Right lobe of liver (tissue), 4 donors: ENCODE measurements around the gene FMN2.

Experiments used
- CTCF ChIP-seq, 4 donors: fragments of 200-600 bp in 3 of 4; fragments of 450-650 bp in 1 of 4; IDR thresholded peaks; one replicate each; pipeline versions ENCODE4 v1.5.1 to v1.8.0; 2016 to 2022; ENCODE audit warnings: antibody characterized with exemption in 4 of 4, mild to moderate bottlenecking in 2 of 4
- POLR2A ChIP-seq: fragments of 450-650 bp; IDR thresholded peaks from one replicate; pipeline ENCODE4 v1.6.1; 2017; ENCODE audit warnings: antibody characterized with exemption, mild to moderate bottlenecking
- donor health status: DM: no; HTN: no; CAD: no.
- donor health status: DM: no; HTN: no; CAD: no.
- donor health status: DM: no; HTN: yes; CAD: no.

DNA sequence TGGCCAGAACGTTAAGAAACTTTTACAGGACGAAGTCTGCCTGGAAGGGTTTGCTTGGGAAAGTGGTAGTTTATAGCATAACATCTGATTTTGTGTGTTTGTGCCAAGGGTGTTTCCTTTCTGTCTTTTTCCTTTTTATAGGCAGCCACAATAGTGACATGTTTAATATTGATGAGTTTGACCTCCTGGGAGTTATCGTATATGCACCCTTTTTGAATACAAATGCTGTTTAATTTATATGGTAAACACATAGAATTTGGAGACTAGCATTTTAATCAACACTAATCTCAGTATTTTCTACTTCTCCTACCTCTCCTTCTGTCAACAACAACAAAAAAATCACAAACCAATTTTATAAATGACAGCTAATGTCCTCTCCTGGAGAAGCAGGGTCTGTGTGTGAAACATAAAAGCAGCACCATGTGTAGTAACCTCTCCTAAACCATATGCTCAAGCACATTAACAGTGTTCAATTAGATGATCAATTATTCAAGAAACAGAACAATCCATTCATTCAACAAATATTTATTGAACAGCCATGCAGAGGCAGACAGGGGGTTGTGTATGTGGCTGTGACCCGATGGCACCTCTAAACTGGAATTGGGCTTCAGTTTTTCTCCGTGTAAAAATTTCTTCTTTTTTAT, 604 bp upstream of the FMN2 start:
- no peak for TF ChIP-seq CTCF (IDR thresholded peaks at IDR 0.05)
- no peak for TF ChIP-seq POLR2A
